Measurements from ENCODE around the gene ITSN1. TPM values are rescaled to one million over a fixed set of nuclear protein-coding genes. Genes with fewer than 3 reads are reported as not detected.
"Not testable (repeated sequence)": the region's sequence is repeated elsewhere in the genome, so short reads cannot be mapped to it uniquely, and the experiment has no call there.

Gene ITSN1
- total RNA-seq, 1 experiment from 2014 or later, result 50.8 TPM

DNA sequence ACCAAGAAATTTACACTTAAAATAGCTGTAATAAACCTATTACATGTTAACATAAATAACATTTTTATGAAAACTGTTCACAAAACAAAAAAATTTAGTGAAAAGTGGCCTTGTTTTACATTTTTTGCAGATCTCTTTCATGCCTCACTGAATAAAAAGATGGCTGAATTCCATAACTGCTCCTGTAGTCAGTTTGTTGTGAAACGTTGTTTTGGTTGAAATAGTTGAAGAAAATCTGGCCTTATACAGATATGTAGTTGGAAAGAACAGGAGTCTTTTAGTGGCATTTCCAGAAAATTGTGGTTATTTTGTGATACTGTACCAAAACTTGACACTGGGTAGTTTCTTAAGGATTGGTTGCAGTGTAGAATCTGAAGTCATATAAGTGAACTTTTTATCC, 18.1 kb downstream of the ITSN1 start:
- no peak for DNase-seq
- Histone ChIP-seq H3K4me1 (peaks cover 8% of the 10 kb centered on the region), H3K27ac (no peak overlapping the region), H3K27me3 (no peaks in the 10 kb centered on the region), H3K9me3 (replicated peaks) (peaks cover 6% of the 10 kb centered on the region), H3K36me3 (no peaks in the 10 kb centered on the region), H3K4me3 (no peak overlapping the region)

DNA sequence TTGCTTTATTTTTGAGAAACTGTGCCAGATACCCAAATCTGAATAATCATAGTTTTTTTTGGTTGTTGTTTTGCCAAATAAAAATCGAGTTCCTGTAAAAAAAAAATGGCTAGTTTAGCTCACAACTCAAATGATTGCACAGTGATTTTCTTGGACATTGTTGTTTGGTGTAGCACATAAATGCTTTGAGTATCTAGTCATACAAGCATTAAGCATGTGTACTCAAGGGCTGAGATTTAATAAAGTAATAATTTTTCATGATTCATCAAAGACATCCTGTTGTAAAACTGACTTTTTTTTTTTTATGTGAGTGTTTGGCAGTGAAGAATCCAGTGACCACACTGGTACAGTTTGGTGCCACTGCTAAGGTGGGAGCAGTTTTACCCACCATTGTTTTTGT, 18.8 kb downstream of the ITSN1 start:
- H3K27ac ChIP-seq, result no peak overlapping the region
- no peak for DNase-seq
- H3K27me3 ChIP-seq, result no peaks in the 10 kb centered on the region
- peaks cover 6% of the 10 kb centered on the region for H3K9me3 ChIP-seq (replicated peaks)
- H3K4me3 ChIP-seq, result no peak overlapping the region
- H3K36me3 ChIP-seq, result no peaks in the 10 kb centered on the region
- H3K4me1 ChIP-seq, result peaks cover under 1% of the 10 kb centered on the region; the same call in 1 of the 2 replicates

DNA sequence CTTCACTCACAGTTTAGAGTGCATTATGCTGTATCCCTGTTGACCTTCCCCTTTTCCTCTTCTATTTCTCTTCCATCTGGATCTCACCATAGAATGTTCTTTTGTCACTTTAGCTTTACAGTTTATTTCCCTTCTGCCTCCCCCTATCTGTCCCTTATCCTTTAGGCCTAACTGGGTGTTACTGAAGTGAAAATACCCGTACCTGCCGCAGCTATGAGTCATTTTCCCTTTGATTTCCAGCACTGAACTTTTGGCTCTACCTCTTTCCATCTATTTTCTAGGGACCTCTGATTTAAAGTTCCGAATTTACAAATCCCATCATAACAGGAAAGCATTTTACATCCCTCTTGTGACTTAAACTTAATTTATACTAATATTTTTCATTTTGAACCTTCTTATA, 19.7 kb downstream of the ITSN1 start:
- no peaks in the 10 kb centered on the region for H3K36me3 ChIP-seq
- no peak for DNase-seq
- no peaks in the 10 kb centered on the region for H3K27me3 ChIP-seq
- H3K27ac ChIP-seq, result no peak overlapping the region
- H3K4me1 ChIP-seq, result no peaks in the 10 kb centered on the region
- no peak overlapping the region for H3K4me3 ChIP-seq
- H3K9me3 ChIP-seq (replicated peaks), result peaks cover 6% of the 10 kb centered on the region

DNA sequence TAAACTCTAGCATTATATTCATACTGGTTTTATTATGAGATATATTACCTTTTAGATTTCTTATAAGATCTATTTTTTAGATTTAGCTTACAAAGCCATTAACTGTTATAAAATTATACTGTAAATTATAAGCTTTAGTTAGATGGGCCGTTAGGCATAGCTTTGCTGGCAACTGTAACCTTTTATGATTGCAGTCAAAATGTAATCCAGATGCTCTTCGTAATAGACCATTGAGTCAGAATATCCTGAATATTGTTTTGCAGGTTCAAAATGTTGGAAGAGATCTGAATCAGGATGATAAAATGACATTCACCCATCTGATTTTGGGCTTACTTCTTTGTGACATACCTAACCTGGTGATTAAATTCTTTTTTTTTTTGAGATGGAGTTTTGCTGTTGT, 20.9 kb downstream of the ITSN1 start:
- H3K4me1 ChIP-seq, result no peaks in the 10 kb centered on the region
- H3K4me3 ChIP-seq, result no peak overlapping the region
- DNase-seq, result no peak
- H3K27me3 ChIP-seq, result no peaks in the 10 kb centered on the region
- no peak overlapping the region for H3K27ac ChIP-seq
- H3K36me3 ChIP-seq, result no peaks in the 10 kb centered on the region
- H3K9me3 ChIP-seq (replicated peaks), result peaks cover 6% of the 10 kb centered on the region

DNA sequence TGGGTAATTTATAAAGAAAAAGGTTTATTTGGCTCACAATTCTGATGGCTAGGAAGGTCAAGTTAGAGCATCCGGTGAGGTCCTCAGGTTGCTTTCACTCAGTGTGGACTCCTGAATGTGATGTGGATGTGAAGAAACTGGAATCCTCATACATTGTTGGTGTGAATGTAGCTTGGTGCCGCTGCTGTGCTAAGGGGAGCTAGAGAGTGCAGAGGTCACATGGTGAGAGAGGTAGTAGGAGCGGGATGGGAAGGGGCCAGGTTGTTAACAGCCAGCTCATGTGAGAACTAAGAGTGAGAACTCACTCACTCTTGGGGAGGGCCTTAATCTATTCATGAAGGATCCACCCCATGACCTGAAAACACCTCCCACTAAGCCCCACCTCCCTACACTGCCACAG, 21.8 kb downstream of the ITSN1 start:
- Histone ChIP-seq H3K27ac (no peak overlapping the region), H3K4me3 (no peak overlapping the region), H3K9me3 (replicated peaks) (peaks cover 6% of the 10 kb centered on the region), H3K27me3 (no peaks in the 10 kb centered on the region), H3K36me3 (no peaks in the 10 kb centered on the region), H3K4me1 (no peaks in the 10 kb centered on the region)
- no peak for DNase-seq

DNA sequence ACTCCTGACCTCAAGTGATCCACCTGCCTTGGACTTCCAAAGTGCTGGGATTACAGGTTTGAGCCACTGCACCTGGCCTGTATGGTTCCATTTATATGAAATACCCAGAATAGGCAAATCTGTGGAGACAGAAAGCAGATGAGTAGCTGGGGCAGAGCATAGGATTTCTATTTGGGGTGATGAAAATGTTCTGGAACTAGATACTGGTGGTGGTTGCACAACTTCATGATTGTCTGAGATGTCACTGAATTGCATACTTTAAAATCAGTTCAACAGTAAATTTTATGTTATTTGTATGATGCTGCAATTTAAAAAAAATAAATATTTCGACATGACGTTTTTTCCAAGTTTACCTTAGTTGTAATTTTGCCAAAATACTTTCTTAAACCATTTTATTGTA, 23.9 kb downstream of the ITSN1 start:
- H3K4me3 ChIP-seq, result no peak overlapping the region
- no peaks in the 10 kb centered on the region for H3K27me3 ChIP-seq
- H3K9me3 ChIP-seq (replicated peaks), result peaks cover 3% of the 10 kb centered on the region
- no peaks in the 10 kb centered on the region for H3K4me1 ChIP-seq
- H3K27ac ChIP-seq, result no peak overlapping the region
- DNase-seq, result no peak
- H3K36me3 ChIP-seq, result no peaks in the 10 kb centered on the region

DNA sequence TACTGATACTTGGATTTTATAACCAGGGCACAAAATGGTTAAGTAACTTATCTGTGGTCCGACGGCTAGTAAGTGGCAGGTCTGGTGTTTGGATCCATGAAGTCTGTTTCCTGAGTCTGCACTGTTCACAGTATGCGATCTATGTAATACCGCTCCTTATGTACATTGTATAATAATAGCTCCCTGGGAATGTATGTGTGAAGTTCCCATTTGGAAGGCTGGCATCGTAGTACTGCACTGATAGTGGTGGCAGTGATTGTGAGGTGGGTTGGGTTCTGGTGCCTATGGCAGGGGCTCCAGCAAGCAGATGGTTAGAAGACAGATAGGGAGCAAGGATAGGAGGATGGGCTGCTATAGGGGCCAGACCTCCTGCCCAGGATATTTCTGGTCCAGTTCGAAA, 25.3 kb downstream of the ITSN1 start:
- Histone ChIP-seq H3K36me3 (no peaks in the 10 kb centered on the region), H3K27ac (no peak overlapping the region), H3K4me1 (no peaks in the 10 kb centered on the region), H3K4me3 (no peak overlapping the region), H3K9me3 (replicated peaks) (no peaks in the 10 kb centered on the region), H3K27me3 (no peaks in the 10 kb centered on the region)
- no peak for DNase-seq

DNA sequence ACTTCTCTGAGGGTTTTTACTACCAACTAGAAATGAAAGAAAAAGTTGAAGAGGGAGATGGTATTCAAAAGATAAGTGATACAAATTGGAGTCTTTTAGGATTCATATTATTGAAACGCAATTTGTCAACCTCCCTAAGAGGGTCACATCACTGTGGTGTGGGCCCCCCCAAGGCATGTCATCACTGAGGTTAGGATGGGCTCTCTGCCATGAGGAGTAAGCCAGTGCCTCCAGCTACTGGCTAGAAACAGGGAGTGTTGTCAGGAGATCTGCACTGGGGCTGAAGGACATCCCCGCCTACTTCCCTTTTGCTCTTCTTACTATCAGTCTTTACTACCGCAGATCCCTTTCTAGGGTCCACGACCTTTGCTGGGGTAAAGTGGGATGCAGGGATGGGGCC, 25.9 kb downstream of the ITSN1 start:
- H3K27ac ChIP-seq, result no peak overlapping the region
- H3K36me3 ChIP-seq, result no peaks in the 10 kb centered on the region
- H3K9me3 ChIP-seq (replicated peaks), result no peaks in the 10 kb centered on the region
- H3K4me3 ChIP-seq, result no peak overlapping the region
- no peak for DNase-seq
- no peaks in the 10 kb centered on the region for H3K27me3 ChIP-seq
- no peaks in the 10 kb centered on the region for H3K4me1 ChIP-seq

DNA sequence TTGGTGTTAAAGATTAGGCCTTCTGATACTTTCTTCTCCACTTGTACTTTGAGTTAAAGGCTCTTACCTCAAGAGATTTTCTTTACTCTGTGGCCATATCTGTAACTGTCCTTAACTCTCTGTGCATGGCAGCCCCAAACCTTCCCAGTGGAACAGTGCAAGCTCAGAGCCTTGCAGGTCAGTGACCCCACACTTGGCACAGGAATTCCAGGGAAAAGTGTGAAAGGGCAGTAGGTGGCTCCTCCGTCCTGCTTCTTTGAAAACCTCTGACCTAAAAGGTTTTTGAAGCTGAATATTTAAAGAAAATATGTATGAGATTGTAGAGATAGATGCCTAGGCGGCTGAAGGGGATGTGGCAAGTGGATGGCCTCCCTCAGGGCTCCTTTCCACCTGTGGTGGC, 26.3 kb downstream of the ITSN1 start:
- H3K36me3 ChIP-seq, result no peaks in the 10 kb centered on the region
- DNase-seq, result no peak
- no peak overlapping the region for H3K4me3 ChIP-seq
- no peaks in the 10 kb centered on the region for H3K4me1 ChIP-seq
- H3K27ac ChIP-seq, result no peak overlapping the region
- H3K27me3 ChIP-seq, result no peaks in the 10 kb centered on the region
- no peaks in the 10 kb centered on the region for H3K9me3 ChIP-seq (replicated peaks)

DNA sequence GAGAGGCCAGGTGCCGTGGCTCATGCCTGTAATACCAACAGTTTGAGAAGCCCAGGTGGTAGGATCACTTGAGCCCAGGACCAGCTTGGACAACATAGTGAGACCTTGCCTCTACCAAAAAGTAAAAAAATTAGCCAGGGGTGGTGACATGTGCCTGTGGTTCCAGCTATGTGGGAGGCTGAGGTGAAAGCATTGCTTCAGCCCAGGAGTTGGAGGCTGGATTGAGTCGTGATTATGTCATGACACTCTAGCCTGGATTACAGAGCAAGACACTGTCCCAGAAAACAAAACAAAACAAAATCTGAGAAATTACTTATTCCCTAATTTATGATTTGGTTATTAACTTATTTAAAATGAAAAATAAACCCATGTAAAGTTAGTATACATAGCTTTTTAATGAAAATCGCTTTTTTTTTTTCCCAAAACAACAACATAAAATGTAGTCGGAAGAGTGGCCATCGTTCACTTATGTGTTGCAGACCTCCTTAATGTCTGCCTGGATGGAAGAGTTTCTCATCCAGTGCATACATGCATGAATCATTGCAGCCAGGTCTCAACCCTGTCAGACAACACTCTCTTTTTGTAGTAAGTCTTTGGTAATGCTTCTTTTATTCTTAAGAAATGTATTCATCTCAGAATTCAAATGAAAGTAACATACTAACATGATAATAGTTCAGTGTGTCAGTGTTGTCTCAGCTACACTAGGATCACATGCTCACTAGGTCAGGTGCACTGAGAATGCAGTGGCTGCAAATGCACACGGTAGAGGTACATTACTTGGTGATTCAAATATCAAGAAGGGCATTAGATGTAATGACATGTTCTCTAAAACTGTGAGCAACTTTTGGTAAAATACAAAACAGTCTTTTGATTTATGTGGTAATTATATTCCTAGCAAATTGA, 28.0 kb downstream of the ITSN1 start:
- Histone ChIP-seq H3K4me3 (no peak overlapping the region), H3K27me3 (no peaks in the 10 kb centered on the region), H3K36me3 (no peaks in the 10 kb centered on the region), H3K27ac (no peak overlapping the region), H3K9me3 (replicated peaks) (no peaks in the 10 kb centered on the region), H3K4me1 (no peaks in the 10 kb centered on the region)
- no peak for DNase-seq

DNA sequence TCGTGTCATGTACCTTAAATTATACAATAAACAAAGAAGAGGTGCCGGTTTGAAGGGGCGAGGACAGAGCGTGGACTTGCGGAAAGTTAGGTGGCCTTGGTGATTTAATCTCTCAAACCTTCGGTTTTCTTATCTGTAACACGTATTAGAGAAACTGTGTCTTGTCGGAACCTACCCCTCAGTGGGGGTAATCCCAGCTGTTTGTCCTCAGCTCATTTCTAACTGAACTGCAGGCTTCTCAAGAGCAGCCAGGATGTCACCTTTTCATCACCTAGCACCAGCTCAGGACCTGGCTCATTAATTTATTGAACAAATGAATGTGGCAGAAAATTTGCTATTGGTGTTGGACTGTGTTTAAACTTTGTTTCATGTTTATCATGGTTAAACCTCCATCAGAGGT, 31.2 kb downstream of the ITSN1 start:
- H3K27me3 ChIP-seq, result no peaks in the 10 kb centered on the region
- H3K27ac ChIP-seq, result no peak overlapping the region
- H3K36me3 ChIP-seq, result peaks cover 3% of the 10 kb centered on the region; the same call in 1 of the 2 replicates
- no peaks in the 10 kb centered on the region; the same call in 1 of the 2 replicates for H3K4me1 ChIP-seq
- no peak overlapping the region for H3K4me3 ChIP-seq
- H3K9me3 ChIP-seq (replicated peaks), result 0 out of 2 replicates have a peak, but pooled peaks cover 2% of the 10 kb centered on the region
- no peak for DNase-seq

DNA sequence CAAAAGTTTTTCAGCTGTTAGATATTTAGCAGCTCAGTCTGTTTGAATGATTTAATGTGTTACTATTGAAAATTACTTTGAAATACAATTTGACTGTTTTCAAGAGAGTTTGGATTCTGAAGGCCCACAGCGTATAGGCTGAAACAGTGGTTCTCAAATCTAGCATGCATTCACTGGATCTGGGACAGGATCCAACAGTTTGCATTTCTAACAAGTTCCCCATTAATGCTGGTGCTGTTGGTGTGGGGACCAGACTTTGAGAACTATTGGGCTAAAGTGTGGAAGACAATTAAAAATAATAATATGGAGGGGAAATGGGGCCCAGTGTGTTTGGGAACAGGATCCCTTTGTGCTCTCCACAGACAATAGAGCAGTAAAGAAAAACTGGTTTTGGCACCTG, 31.9 kb downstream of the ITSN1 start:
- Histone ChIP-seq H3K4me3 (no peak overlapping the region), H3K4me1 (no peaks in the 10 kb centered on the region; the same call in 1 of the 2 replicates), H3K9me3 (replicated peaks) (0 out of 2 replicates have a peak, but pooled peaks cover 2% of the 10 kb centered on the region), H3K36me3 (peaks cover 3% of the 10 kb centered on the region; the same call in 1 of the 2 replicates), H3K27ac (no peak overlapping the region), H3K27me3 (no peaks in the 10 kb centered on the region)
- no peak for DNase-seq

DNA sequence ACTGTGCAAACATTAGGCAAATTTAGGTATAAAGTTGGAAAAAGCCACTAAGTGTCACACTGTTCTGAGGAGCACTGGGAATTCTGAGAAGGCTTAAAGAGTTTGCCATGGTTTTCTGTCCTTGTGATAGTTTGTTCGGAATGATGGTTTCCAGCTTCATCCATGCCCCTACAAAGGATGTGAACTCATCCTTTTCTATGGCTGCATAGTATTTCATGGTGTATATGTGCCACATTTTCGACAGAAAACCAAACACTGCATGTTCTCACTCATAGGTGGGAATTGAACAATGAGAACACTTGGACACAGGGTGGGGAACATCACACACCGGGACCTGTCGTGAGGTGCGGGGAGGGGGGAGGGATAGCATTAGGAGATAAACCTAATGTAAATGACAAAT, 34.4 kb downstream of the ITSN1 start:
- H3K9me3 ChIP-seq (replicated peaks); DNase-seq; H3K36me3 ChIP-seq; H3K27me3 ChIP-seq; H3K4me1 ChIP-seq; H3K4me3 ChIP-seq; H3K27ac ChIP-seq: not testable (repeated sequence)

DNA sequence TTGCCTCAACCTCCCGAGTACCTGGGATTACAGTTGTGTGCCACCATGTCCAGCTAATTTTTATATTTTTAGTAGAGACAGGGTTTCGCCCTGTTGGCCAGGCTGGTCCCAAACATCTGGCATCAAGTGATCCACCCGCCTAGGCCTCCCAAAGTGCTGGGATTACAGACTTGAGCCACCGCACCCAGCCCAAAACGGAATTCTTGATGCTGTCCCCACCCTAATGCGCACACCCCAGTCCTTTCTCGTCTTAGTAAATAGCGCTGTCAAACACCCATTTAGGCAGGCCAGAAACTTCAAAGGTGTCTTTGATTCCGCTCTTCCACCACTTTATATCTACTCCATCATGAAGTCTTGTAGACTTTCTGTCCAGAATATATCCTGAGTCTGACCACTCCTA, 35.1 kb downstream of the ITSN1 start:
- H3K9me3 ChIP-seq (replicated peaks), result peaks cover 2% of the 10 kb centered on the region; the same call in 1 of the 2 replicates

DNA sequence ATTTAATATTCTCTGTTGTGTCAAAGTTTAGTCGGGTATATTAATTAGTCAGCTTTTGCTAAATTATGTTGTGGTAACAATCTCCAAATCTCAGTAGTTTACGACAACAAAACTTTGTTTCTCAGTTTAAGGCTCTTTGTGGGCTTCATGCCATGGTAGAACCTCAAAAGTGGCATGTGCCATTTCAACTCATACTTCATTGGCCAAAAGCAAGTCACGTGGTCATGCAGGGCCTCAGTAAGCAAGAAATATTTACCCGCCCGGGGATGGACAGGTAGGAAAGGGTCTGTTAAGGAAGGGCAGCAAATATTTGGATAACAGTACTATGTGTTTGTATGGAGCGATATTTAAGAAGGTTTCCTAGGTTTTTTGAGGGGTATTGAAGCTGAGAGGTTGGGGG, 38.6 kb downstream of the ITSN1 start:
- no peak for DNase-seq
- Histone ChIP-seq H3K27me3 (no peaks in the 10 kb centered on the region), H3K9me3 (replicated peaks) (peaks cover 2% of the 10 kb centered on the region; the same call in 1 of the 2 replicates), H3K27ac (no peak overlapping the region), H3K4me3 (no peak overlapping the region), H3K4me1 (peaks cover 7% of the 10 kb centered on the region), H3K36me3 (peaks cover 3% of the 10 kb centered on the region; the same call in 1 of the 2 replicates)

More for the DNA sequence above, 35.1 kb downstream of the ITSN1 start:
- DNase-seq, result no peak
- Histone ChIP-seq H3K4me1 (no peaks in the 10 kb centered on the region; the same call in 1 of the 2 replicates), H3K27me3 (no peaks in the 10 kb centered on the region), H3K36me3 (peaks cover 3% of the 10 kb centered on the region; the same call in 1 of the 2 replicates), H3K4me3 (no peak overlapping the region), H3K27ac (no peak overlapping the region)
